GM19463 (cell line): ENCODE measurements around the gene ATP2B2.
A peak's percentile ranks its signal among the peaks of the same experiment; 100 is the strongest.

ENCODE experiments used
- ATAC-seq: cut with Tn5 transposase; IDR thresholded peaks from one replicate; pipeline ENCODE4 v1.9.1; 2021; ENCODE audit warnings: mild to moderate bottlenecking, moderate library complexity; ENCODE audit not compliant: unreplicated experiment

The ATP2B2 gene

GRCh38 chr3:10286596-10287295, 218.6 kb downstream of the ATP2B2 start:
- ATAC-seq = no peak

GRCh38 chr3:10286133-10286524, 219.3 kb downstream of the ATP2B2 start:
- no peak for ATAC-seq

GRCh38 chr3:10285272-10286132, 219.9 kb downstream of the ATP2B2 start:
- no peak for ATAC-seq

- peak; percentile 69 for ATAC-seq
Observed at GRCh38 chr3:10284496-10284895, 220.9 kb downstream of the ATP2B2 start.

- ATAC-seq = no peak
Observed at GRCh38 chr3:10283638-10284037, 221.7 kb downstream of the ATP2B2 start.

GRCh38 chr3:10281951-10282350, 223.4 kb downstream of the ATP2B2 start:
- no peak for ATAC-seq

GRCh38 chr3:10280571-10280970, 224.8 kb downstream of the ATP2B2 start:
- no peak for ATAC-seq

- no peak for ATAC-seq
Observed at GRCh38 chr3:10280177-10280529, 225.2 kb downstream of the ATP2B2 start.

GRCh38 chr3:10279384-10280176, 225.8 kb downstream of the ATP2B2 start:
- no peak for ATAC-seq

GRCh38 chr3:10278501-10278900, 226.9 kb downstream of the ATP2B2 start:
- no peak for ATAC-seq

- ATAC-seq = no peak
Observed at GRCh38 chr3:10277115-10277625, 228.2 kb downstream of the ATP2B2 start.

GRCh38 chr3:10274601-10275000, 230.8 kb downstream of the ATP2B2 start:
- ATAC-seq = no peak
